ENCODE data around the gene TCIRG1. TPM values are rescaled to one million over a fixed set of nuclear protein-coding genes. Genes with fewer than 3 reads are reported as not detected.

The TCIRG1 gene
- total RNA-seq, 1 donor from 2014 or later, result 121 TPM

GRCh38 chr11:67996051-67996450, 42.8 kb upstream of the TCIRG1 start:
- Histone ChIP-seq H3K4me1 (peaks cover 6% of the 10 kb centered on the region), H3K36me3 (no peaks in the 10 kb centered on the region), H3K27ac (no peak overlapping the region), H3K27me3 (no peaks in the 10 kb centered on the region), H3K4me3 (no peak overlapping the region), H3K9me3 (no peaks in the 10 kb centered on the region)
- intact Hi-C loops (cut with DNase I), result no loop called here
- DNase-seq (ENCODE audit: extremely low spot score in 2 of 2), result no peak
- TF ChIP-seq POLR2AphosphoS5 (IDR thresholded peaks at IDR 0.05; ENCODE audit: insufficient read depth in 1 of 2, low read depth in 1 of 2) (no peak), POLR2A (IDR thresholded peaks at IDR 0.05) (no peak)

- Histone ChIP-seq H3K27me3 (no peaks in the 10 kb centered on the region), H3K4me3 (no peak overlapping the region), H3K4me1 (no peaks in the 10 kb centered on the region), H3K9me3 (no peaks in the 10 kb centered on the region), H3K27ac (no peak overlapping the region), H3K36me3 (no peaks in the 10 kb centered on the region)
- TF ChIP-seq POLR2AphosphoS5 (IDR thresholded peaks at IDR 0.05; ENCODE audit: insufficient read depth in 1 of 2, low read depth in 1 of 2) (no peak), POLR2A (IDR thresholded peaks at IDR 0.05) (no peak), CTCF (IDR thresholded peaks at IDR 0.05) (no peak)
- intact Hi-C loops (cut with DNase I), result no loop called here
- DNase-seq (ENCODE audit: extremely low spot score in 2 of 2), result no peak
Observed at GRCh38 chr11:67996622-67997474, 42.0 kb upstream of the TCIRG1 start.

- Histone ChIP-seq H3K4me3 (no peak overlapping the region), H3K4me1 (peaks cover 6% of the 10 kb centered on the region), H3K27me3 (no peaks in the 10 kb centered on the region), H3K27ac (no peak overlapping the region), H3K9me3 (no peaks in the 10 kb centered on the region), H3K36me3 (no peaks in the 10 kb centered on the region)
- intact Hi-C loops (cut with DNase I), result no loop called here
- no peak for DNase-seq (ENCODE audit: extremely low spot score in 2 of 2)
- TF ChIP-seq CTCF (IDR thresholded peaks at IDR 0.05), result no peak
- TF ChIP-seq POLR2AphosphoS5 (IDR thresholded peaks at IDR 0.05; ENCODE audit: insufficient read depth in 1 of 2, low read depth in 1 of 2), result no peak
- TF ChIP-seq POLR2A (IDR thresholded peaks at IDR 0.05), result no peak
Observed at GRCh38 chr11:67997475-67997921, 41.3 kb upstream of the TCIRG1 start.

GRCh38 chr11:67998150-67999045, 40.4 kb upstream of the TCIRG1 start:
- TF ChIP-seq POLR2A (IDR thresholded peaks at IDR 0.05), result no peak
- no peak for TF ChIP-seq CTCF (IDR thresholded peaks at IDR 0.05)
- TF ChIP-seq POLR2AphosphoS5 (IDR thresholded peaks at IDR 0.05; ENCODE audit: insufficient read depth in 1 of 2, low read depth in 1 of 2), result no peak
- intact Hi-C loops (cut with DNase I), result no loop called here
- H3K4me1 ChIP-seq, result peaks cover 15% of the 10 kb centered on the region

GRCh38 chr11:67999201-67999629, 39.6 kb upstream of the TCIRG1 start:
- H3K4me3 ChIP-seq, result no peak overlapping the region
- H3K27me3 ChIP-seq, result no peaks in the 10 kb centered on the region
- H3K9me3 ChIP-seq, result no peaks in the 10 kb centered on the region
- H3K4me1 ChIP-seq, result peaks cover 18% of the 10 kb centered on the region
- intact Hi-C loops (cut with DNase I), result no loop called here
- no peak for DNase-seq (ENCODE audit: extremely low spot score in 2 of 2)
- H3K36me3 ChIP-seq, result no peaks in the 10 kb centered on the region
- H3K27ac ChIP-seq, result no peak overlapping the region
- TF ChIP-seq POLR2A (IDR thresholded peaks at IDR 0.05) (no peak), CTCF (IDR thresholded peaks at IDR 0.05) (no peak), POLR2AphosphoS5 (IDR thresholded peaks at IDR 0.05; ENCODE audit: insufficient read depth in 1 of 2, low read depth in 1 of 2) (no peak)

More at GRCh38 chr11:67998150-67999045, 40.4 kb upstream of the TCIRG1 start:
- H3K36me3 ChIP-seq, result no peaks in the 10 kb centered on the region
- no peak overlapping the region for H3K4me3 ChIP-seq
- no peak for DNase-seq (ENCODE audit: extremely low spot score in 2 of 2)
- no peaks in the 10 kb centered on the region for H3K9me3 ChIP-seq
- no peaks in the 10 kb centered on the region for H3K27me3 ChIP-seq
- H3K27ac ChIP-seq, result no peak overlapping the region
